Measurements from ENCODE around the gene AFTPH.

DNA sequence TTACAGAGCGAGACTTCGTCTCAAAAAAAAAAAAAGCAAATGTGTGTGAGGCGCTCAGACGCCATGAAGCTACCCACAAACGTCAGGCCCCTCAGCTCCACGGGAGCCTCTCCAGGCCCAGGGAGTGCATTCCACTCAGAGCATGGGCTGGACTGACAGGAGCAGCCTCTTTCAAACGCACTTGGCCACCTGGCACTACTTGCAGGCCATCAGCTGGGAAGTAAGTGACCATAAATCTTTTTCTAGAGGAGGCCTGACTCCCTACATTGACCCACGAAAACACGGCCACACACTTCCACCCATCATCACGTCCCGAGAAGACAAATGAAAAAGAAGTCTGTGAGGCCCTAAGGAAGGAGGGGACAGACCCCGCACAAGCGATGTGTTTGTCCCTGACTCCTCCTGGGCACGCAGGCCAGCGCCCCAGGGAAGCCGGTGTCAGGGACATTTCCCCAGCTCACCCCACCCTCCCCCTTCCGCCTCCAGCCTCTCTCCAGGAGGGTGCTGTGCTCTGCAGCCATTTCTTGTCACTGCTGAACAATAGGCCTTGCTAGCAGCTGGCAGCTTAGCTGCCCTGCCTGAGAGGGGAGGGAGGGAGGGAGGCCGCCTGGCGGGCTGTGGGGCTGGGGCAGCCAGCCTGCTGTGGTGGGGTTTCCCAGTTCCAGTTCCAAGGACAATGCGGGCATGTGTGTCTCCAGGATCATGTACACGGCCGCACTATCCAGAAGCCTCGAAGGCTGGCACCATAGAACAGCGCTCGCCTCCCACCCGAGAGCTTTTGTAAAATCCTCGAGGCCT is 103.0 kb downstream of the AFTPH start:
- TF ChIP-seq TCF12 (IDR thresholded peaks at IDR 0.05; ENCODE audit: low read depth) (no peak), EP300 (IDR thresholded peaks at IDR 0.05; ENCODE audit: borderline replicate concordance) (no peak), YY1 (IDR thresholded peaks at IDR 0.05; ENCODE audit: low read depth) (no peak), CREB1 (IDR thresholded peaks at IDR 0.05; ENCODE audit: low read depth) (no peak), FOXM1 (IDR thresholded peaks at IDR 0.05; ENCODE audit: borderline replicate concordance, low read depth) (no peak), TEAD4 (IDR thresholded peaks at IDR 0.05) (no peak), CEBPB (IDR thresholded peaks at IDR 0.05) (no peak), RAD21 (IDR thresholded peaks at IDR 0.05; ENCODE audit: low read depth) (no peak), TAF1 (IDR thresholded peaks at IDR 0.05; ENCODE audit: low read depth) (no peak), ZBTB7A (IDR thresholded peaks at IDR 0.05; ENCODE audit: low read depth) (no peak), NFIC (IDR thresholded peaks at IDR 0.05) (no peak)
- TF ChIP-seq, protein P1, sequence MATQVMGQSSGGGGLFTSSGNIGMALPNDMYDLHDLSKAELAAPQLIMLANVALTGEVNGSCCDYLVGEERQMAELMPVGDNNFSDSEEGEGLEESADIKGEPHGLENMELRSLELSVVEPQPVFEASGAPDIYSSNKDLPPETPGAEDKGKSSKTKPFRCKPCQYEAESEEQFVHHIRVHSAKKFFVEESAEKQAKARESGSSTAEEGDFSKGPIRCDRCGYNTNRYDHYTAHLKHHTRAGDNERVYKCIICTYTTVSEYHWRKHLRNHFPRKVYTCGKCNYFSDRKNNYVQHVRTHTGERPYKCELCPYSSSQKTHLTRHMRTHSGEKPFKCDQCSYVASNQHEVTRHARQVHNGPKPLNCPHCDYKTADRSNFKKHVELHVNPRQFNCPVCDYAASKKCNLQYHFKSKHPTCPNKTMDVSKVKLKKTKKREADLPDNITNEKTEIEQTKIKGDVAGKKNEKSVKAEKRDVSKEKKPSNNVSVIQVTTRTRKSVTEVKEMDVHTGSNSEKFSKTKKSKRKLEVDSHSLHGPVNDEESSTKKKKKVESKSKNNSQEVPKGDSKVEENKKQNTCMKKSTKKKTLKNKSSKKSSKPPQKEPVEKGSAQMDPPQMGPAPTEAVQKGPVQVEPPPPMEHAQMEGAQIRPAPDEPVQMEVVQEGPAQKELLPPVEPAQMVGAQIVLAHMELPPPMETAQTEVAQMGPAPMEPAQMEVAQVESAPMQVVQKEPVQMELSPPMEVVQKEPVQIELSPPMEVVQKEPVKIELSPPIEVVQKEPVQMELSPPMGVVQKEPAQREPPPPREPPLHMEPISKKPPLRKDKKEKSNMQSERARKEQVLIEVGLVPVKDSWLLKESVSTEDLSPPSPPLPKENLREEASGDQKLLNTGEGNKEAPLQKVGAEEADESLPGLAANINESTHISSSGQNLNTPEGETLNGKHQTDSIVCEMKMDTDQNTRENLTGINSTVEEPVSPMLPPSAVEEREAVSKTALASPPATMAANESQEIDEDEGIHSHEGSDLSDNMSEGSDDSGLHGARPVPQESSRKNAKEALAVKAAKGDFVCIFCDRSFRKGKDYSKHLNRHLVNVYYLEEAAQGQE (IDR thresholded peaks at IDR 0.05; ENCODE audit: low read depth): no peak
- TF ChIP-seq, protein P2, sequence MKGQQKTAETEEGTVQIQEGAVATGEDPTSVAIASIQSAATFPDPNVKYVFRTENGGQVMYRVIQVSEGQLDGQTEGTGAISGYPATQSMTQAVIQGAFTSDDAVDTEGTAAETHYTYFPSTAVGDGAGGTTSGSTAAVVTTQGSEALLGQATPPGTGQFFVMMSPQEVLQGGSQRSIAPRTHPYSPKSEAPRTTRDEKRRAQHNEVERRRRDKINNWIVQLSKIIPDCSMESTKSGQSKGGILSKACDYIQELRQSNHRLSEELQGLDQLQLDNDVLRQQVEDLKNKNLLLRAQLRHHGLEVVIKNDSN (IDR thresholded peaks at IDR 0.05): no peak
- TF ChIP-seq, protein P3, sequence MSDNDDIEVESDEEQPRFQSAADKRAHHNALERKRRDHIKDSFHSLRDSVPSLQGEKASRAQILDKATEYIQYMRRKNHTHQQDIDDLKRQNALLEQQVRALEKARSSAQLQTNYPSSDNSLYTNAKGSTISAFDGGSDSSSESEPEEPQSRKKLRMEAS (IDR thresholded peaks at IDR 0.05): peak; percentile 45; the same call in 1 of the 2 replicates
